Subcutaneous adipose tissue (tissue), 4 donors: ENCODE data around the gene PHF19. TPM values are rescaled to one million over a fixed set of nuclear protein-coding genes. Genes with fewer than 3 reads are reported as not detected.

Experiments
- total RNA-seq, 4 donors: library from RNA; depleted of rRNA; stranded (reverse); fragments of >200 nt; gene quantifications; one replicate each; pipeline ENCODE4 v1.1.0, GENCODE V29; 2016
- TF ChIP-seq, protein P1 (sequence below): fragments of 450-650 bp; IDR thresholded peaks from one replicate; pipeline ENCODE4 v1.5.1; 2016; ENCODE audit warnings: low read depth, mild to moderate bottlenecking, control low read depth, antibody characterized with exemption, moderate library complexity

Gene PHF19
- total RNA-seq, 4 donors from 2014 or later, result 11.6 to 36.7 (median 17.3) TPM

GRCh38 chr9:120845255-120845654 is 31.7 kb downstream of the PHF19 start:
- TF ChIP-seq, protein P1, sequence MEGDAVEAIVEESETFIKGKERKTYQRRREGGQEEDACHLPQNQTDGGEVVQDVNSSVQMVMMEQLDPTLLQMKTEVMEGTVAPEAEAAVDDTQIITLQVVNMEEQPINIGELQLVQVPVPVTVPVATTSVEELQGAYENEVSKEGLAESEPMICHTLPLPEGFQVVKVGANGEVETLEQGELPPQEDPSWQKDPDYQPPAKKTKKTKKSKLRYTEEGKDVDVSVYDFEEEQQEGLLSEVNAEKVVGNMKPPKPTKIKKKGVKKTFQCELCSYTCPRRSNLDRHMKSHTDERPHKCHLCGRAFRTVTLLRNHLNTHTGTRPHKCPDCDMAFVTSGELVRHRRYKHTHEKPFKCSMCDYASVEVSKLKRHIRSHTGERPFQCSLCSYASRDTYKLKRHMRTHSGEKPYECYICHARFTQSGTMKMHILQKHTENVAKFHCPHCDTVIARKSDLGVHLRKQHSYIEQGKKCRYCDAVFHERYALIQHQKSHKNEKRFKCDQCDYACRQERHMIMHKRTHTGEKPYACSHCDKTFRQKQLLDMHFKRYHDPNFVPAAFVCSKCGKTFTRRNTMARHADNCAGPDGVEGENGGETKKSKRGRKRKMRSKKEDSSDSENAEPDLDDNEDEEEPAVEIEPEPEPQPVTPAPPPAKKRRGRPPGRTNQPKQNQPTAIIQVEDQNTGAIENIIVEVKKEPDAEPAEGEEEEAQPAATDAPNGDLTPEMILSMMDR, result no peak

- TF ChIP-seq, protein P1, result no peak
Measured at GRCh38 chr9:120842685-120843485, 34.1 kb downstream of the PHF19 start, which contains the start of gene PSMD5. Gene PSMD5, minus strand, starts transcription at chr9:120842922. Its CDS starts 13 bp downstream, at chr9:120842909.

- TF ChIP-seq, protein P1, result no peak
Measured at GRCh38 chr9:120841930-120842684, 34.9 kb downstream of the PHF19 start.

DNA sequence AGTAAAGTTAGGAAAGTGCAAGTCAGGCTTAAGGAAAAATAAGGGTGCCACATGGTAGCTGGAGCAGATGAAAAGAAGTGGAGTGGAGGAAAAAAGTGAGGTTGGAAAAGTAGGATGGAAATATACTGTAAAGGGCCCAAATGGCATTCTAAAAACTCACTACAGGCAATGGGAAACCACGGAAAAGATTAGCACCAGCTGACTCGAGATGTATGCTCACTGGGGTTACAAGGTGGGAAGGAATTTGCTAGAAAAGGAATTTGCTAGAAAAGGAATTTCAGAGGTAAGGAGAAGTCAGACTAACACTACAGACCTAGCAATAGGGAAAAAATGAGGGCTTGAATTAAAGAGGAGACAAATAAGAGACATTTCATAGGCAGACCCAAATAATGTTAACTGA is 37.8 kb downstream of the PHF19 start:
- TF ChIP-seq, protein P1, result no peak

- TF ChIP-seq, protein P1, result no peak
Measured at GRCh38 chr9:120837921-120838320, 39.1 kb downstream of the PHF19 start.

- TF ChIP-seq, protein P1, result no peak
Measured at GRCh38 chr9:120833325-120833724, 43.7 kb downstream of the PHF19 start.

DNA sequence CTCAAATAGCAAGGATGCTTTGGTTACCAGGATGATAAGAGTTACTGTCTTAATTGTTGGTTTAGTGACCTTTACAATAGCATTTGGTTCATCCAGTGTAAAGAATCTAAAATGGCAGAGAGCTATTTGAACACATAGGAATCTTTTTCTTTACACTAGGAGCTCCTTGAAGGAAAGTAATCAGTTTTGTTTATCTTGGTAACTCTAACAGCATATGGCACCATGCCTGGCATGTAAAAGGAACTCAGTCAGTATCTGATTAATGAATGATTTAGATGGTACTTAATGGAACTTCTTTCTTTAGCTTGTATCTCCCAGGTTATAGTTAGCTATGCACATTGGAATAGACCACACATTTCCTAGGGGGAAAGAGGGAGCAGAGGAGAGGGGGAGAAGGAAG is 44.2 kb downstream of the PHF19 start:
- TF ChIP-seq, protein P1, result no peak
